Vagina (tissue), 2 donors: Measurements from ENCODE around the gene ARAP1.

Experiments used
- POLR2A ChIP-seq, 2 donors: fragments of 450-650 bp; IDR thresholded peaks; one replicate each; pipeline ENCODE4 v1.6.1; 2017; ENCODE audit warnings: antibody characterized with exemption in 2 of 2, mild to moderate bottlenecking in 2 of 2, moderate library complexity in 2 of 2
- TF ChIP-seq, protein P1 (sequence below), 3 experiments: fragments of 450-650 bp in 2 of 3; fragments of 200-600 bp in 1 of 3; sonication (generic) in 1 of 3; IDR thresholded peaks; one replicate each; pipeline ENCODE4 v1.5.1; 2017 to 2019; ENCODE audit warnings: antibody characterized with exemption in 3 of 3, mild to moderate bottlenecking in 2 of 3, moderate library complexity in 2 of 3

DNA sequence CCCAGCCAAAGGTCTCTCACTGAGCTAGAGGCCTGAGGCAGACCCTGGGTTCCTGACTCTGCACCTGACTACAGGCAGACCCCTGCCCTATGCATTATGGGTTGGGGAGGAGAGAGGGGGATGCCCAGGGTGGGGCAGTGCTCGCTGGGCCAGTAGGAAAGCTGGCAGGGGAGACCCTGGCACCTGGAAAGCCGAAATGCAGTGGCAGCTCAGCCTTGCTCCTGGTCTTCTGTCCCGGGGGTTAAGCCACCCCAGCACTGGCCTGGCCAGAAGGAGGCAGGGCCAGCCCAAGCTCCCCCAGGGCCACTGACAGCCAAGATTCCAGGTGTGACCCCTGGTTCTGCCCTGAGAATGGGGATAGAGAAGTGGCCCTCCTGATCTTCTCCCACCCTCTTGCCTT, 5.4 kb downstream of the ARAP1 start:
- TF ChIP-seq POLR2A (IDR thresholded peaks at IDR 0.05): no peak
- TF ChIP-seq, protein P1, sequence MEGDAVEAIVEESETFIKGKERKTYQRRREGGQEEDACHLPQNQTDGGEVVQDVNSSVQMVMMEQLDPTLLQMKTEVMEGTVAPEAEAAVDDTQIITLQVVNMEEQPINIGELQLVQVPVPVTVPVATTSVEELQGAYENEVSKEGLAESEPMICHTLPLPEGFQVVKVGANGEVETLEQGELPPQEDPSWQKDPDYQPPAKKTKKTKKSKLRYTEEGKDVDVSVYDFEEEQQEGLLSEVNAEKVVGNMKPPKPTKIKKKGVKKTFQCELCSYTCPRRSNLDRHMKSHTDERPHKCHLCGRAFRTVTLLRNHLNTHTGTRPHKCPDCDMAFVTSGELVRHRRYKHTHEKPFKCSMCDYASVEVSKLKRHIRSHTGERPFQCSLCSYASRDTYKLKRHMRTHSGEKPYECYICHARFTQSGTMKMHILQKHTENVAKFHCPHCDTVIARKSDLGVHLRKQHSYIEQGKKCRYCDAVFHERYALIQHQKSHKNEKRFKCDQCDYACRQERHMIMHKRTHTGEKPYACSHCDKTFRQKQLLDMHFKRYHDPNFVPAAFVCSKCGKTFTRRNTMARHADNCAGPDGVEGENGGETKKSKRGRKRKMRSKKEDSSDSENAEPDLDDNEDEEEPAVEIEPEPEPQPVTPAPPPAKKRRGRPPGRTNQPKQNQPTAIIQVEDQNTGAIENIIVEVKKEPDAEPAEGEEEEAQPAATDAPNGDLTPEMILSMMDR (IDR thresholded peaks at IDR 0.05): no peak
